Raji (cell line): ENCODE data around the gene SUPT20H.

Experiments
- POLR2A ChIP-seq: IDR thresholded peaks from 2 replicates; pipeline ENCODE4 v1.6.1; 2011; ENCODE audit warnings: low read depth, low read length, control low read depth; ENCODE audit not compliant: insufficient read depth

SUPT20H gene

DNA sequence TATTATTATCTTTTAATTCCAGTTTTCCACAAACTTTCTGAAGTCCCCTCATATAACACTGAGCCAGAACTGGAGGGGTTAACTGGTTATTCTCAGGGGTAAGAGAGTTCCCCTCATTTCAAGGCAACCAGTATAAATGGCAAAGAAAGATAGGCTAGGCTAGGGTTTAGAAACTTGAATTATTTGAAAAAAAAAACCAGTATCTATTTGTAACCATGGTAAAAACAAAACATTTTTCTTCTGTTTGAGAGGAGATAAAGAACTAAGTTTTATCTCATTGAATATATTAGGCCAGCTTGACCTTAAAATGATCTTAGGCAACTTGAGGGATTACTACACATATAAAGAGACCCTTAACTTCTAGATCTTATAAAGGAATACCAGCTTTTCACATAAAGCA lies 19.6 kb downstream of the SUPT20H start:
- TF ChIP-seq POLR2A = no peak

DNA sequence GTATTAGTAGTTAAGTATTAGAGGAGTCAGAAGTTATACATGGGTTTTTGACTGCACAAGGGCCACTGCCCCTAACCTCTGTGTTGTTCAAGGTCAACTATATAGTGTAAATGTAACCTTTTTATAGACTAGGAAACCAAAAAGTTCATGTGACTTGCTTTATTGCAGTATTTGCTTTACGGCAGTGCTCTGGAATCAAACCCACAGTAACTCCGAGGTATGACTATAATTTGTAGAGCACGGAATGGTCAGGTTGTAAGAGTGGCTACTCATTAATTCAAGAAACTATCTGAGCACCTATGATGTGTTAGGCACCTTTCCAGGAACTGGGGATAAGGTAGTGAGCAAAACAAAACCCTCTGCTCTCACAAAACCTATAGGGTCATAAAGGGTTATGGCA lies 22.2 kb downstream of the SUPT20H start:
- no peak for TF ChIP-seq POLR2A

DNA sequence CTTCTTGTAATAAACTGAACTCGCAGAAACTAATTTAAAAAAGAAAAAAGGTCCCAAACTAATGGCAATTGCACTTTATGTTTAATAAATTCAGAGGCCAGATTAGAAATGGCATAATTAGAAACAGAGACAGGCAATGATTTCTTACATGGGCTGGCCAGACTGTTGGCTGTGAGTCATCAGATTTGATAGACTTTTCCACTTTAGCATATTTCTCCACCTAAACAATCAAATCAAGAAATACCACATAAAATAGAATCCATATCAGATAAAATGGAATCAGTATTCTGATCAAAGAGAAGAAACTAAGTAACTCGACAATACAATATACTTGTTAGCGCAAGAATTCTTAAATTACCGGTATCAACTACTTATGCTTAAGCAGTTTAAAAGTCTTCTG lies 29.9 kb downstream of the SUPT20H start:
- no peak for TF ChIP-seq POLR2A

DNA sequence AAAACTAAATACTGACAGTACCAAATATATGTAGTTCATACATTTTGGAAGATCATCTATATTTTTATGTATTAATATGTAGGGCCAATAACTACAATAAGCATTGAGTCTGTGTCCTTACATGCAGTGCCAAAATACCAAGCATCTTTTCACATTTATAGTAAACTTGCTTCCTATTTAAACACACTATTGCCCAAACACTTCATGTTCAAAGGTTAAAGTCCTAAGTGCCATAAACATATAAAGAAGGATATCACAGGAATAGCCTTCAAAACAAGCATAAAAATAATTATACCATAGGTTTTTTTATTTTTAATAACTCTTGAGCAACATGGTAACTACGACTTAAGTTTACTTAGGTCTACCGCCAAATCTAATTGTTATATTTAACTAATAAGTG lies 31.8 kb downstream of the SUPT20H start:
- no peak for TF ChIP-seq POLR2A

DNA sequence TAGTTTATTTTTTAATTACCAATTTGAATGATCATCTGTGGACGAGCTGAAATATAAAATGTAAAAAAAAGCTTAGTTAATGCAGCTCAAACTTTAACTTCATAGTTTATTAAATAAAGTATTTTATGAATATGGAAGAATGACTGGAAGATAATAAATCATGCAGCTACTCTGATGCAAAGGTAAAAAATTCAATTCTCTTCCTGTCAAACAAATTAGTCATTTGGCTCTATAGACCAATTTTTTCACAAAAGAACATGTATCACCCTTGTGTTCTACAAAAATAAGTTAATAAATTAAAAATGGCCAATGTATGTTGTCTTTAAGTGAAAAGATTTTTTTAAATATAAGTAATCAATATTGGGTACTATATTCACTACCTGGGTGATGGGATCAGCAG lies 32.7 kb downstream of the SUPT20H start:
- no peak for TF ChIP-seq POLR2A

DNA sequence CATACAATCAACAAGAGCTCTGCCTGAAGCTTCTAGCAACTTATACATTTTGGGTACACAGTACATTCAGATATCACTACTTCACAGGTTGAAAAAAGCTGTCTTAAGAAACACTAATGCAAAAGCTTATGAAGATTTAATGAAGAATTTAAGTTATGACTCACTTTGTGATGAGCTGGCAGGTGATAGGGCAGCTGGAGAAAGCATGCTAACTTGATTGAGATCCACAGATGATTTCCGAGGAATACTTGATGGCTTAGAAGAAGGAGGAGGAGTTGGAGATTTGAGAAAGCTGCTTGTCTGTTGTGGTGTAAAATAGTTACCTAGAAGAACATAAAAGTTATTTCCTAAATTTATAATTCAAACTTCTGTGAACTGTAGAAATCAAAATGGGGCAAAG lies 35.6 kb downstream of the SUPT20H start:
- TF ChIP-seq POLR2A = no peak

DNA sequence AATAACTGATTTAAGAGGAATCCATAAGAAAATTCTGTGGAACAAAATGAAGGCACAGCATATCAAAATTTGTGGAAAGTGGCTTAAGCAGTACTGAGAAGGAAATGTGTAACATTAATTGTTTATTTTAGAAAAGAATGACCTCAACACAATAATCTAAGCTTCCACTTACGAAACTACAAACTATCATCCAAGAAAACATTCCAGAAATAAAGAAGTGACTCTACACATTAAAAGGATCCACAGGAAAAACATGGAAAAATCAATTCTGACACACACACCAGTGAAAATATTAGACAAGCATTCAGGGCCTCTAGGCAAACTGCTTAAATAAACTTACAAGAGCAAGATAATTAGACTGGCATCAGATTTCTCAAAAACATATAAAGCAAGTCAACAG lies 44.9 kb downstream of the SUPT20H start:
- TF ChIP-seq POLR2A = no peak

DNA sequence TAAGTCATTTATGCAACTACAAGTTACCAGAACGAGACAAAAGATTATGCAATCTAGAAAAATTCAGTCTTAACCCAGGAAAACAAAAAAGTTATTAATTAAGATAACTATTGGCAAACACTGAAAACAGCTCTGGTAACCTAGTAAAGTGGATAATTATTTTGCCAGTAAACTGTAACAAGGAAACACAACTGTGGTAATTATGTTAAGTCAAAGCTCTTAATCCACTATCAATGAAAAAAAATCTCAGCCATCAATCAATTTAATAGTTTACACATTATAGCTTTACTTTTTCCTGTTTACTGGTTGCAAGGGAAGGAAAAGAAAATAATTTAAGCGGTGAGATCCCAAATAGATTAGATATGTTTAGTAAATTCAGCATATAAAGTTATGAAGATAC lies 47.7 kb downstream of the SUPT20H start:
- TF ChIP-seq POLR2A = no peak

DNA sequence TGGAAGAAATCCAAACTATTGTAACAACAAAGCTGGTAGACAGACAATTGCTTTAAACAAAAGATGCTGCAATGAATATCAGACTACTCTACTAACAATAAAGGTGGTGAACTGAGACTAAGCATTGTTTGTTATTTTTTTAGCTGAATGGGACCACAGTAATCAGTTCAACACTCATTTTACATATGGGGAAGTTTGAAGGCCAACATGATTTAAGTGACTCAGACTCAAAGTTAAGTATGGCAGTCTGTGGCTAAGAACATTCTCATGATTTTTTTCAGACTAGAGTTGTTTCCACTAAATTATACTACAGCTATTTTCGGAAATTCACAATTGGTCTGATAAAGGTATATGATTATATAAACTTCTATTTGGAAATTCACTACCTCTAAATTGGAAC lies 48.5 kb downstream of the SUPT20H start:
- no peak for TF ChIP-seq POLR2A

DNA sequence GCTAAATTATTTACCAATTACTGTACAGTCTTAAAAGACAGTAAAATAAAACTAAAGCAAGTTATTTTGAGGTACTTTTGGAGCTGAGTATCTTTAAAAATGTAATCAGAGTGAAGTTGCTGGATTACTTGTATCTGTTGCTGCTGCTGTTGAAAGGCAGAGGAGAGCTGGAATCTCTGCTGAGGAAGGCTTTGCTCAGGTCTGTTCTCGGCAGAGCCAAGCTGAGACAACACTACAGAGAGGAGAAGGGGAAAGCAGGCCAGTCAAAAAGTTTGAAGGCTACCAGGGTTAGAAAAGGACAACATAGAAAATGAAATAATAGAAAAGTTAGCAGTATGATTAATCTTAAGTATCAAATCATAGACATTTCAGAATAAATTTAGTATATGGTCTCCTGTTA lies 49.1 kb downstream of the SUPT20H start:
- no peak for TF ChIP-seq POLR2A

DNA sequence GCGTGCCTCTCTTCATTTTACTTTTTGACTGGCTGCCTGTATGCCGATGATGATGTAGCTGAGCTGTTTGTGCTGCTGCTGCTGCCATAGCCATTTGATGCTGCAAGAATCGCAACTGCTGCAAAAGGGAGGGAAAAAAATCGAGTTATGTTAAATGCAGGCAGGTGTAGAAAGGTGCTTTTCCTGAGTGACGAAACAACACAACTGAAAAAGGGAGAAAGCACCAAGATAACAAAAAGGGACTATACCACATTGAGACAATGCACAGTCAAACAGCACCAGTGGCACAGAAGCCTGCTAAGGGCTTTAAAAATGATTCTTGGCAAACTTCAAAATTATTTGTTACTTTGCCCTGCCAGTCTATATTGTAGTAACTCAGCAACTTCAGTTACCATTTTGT lies 49.8 kb downstream of the SUPT20H start:
- no peak for TF ChIP-seq POLR2A

DNA sequence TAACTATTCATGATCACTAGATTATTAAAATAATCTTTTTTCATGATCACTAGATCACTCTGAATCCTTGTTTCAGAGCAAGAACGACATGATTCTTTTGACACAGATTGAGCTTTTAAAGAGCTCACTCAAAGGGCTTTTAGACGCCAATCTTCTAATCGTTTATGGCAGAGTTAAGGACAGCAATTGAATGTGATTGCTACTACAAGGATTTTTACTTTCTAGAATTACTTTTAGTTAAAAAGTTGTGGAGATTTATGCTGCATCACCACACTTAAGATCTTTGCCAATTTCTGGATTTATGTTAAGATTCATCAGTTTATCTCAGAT lies 57.6 kb downstream of the SUPT20H start:
- no peak for TF ChIP-seq POLR2A

DNA sequence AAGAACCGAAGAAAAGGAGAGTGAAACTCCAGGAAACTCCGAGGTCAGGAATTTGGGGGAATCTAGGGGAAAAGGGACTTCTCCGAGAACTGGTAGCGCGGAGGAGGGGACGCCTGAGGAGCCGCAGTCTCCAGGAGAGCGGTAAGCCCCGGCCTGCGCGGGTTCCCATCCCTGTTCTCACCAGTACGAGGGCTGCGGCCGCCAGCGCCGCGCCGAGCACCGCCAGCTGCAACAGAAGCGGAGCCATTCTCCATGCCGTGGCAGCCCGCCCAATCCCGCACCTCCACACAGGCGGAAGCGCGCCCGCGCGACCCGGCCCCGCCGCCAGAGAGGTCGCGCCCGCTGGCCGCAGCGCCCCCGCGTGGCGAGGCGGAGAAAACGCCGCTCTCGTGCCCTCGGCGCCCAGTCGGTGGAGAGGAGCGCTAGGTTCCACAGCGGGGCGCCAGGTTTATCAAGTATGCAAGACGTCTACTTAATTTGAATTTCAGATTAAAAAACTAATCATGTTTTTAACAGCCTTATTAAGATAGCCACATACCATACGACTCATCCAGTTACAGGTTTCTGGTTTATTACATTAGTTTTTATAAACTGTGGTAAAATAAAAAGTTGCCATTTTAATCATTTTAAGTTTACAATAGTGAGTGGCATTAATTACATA lies 60.3 kb downstream of the SUPT20H start, which contains the start of gene ALG5:
ALG5 (minus strand) TSS at position 287 of the 661 bp plus-strand sequence; CDS start at position 247, 40 bp downstream.
- peak; percentile 95 for TF ChIP-seq POLR2A

DNA sequence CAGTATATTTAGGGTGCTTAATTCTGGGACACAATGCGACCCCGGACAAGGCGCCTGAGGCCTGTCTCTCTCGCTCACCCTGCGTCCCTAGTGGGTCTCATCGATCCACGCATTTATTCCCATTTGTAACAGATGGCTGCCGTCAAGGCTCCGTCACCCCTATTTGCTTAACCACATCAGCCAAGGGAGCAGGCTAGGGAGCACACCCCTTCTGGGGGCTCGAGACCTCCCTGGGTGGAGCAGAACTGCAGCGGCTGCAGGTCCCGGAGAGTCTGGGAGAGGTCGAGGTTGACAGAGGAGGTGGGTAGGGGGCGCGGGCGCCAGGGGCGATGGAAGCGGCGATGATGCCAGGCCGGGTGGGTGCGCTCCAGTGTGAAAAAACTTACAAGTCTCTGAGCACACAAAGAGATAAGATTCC lies 60.9 kb downstream of the SUPT20H start:
- TF ChIP-seq POLR2A = no peak

DNA sequence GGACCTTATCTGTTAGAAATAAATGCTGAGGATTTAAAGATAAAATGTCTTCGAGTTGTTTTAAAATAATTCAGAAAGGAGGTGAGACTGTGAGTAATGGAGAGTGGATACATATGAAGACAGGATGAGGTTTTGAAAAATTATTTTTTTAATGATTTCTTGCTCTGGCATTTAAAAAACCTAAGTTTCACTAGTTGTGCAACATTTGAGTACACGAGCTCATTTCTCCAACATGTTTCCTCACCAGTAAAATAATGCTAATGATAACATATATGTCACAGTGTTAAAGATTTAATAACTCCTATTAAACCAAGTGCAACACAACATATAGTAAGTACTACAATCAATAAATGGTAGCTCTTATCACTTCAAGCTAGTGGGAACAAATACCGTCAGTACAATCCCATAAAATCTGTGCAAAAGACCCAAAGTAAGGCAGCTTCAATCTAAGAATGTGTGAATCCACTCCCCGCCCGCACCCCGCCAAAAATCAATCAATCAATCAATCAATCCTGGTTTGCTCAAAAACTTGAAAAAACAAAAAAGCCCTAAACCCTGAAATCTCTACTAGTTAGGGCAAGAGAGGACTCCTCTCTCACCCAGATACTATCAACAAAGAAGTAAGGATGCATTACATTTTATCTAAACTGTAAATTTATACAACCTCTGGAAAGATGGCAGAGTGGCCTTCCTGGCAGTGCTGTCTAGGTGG lies 61.6 kb downstream of the SUPT20H start:
- no peak for TF ChIP-seq POLR2A

DNA sequence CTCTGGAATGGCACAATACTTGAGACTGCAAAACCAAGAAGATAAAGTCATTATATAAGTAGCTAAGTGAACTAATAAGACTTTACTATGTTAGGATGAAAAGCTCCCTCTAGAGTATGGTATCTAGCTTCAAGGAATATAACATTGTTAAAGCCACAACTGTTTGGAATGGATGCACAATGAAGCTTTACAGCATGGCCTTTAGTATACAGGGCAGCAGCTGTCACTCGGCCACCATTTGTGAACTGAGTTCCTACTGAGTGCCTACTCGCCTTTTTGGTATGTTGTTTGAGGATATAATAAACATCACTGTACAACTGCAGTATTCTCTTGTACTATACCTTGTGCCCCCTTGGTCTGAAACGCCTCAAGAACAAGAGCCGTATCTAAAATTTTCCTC lies 67.1 kb downstream of the SUPT20H start:
- TF ChIP-seq POLR2A = no peak
